NCI-H128 (cell line): Measurements from ENCODE around the gene SYT15B.
"Not testable (repeated sequence)": the region's sequence is repeated elsewhere in the genome, so short reads cannot be mapped to it uniquely, and the experiment has no call there.

ENCODE experiments used
- DNase-seq: peaks from one replicate; lab custom pipeline; 2025; ENCODE audit not compliant: unreplicated experiment; lab: John Stamatoyannopoulos, UW

SYT15B gene

GRCh38 chr10:47763554-47764175, at the start of gene SYT15B:
Gene SYT15B (minus strand): TSS chr10:47763592. CDS start chr10:47762640, 952 bp downstream.
- not testable (repeated sequence) for DNase-seq

DNA sequence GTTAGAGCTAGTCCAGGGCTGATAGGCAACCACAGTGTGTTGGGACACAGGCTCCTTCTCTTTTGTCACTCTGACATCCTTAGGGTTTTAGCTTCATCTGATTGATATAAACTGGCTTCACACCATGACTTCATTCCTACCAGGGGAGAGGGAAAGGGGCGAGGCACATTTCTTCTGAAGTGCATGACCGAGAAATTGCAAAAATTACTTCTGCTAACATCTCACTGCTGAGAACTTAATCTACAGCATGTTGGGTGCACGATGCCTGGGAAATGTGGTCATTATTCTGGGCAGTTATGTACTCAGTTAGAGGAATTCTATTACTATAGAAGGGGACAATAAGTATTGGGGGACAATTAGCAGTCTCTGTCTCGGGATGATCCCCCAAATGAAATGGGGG, 16.2 kb upstream of the SYT15B start:
- DNase-seq = not testable (repeated sequence)

DNA sequence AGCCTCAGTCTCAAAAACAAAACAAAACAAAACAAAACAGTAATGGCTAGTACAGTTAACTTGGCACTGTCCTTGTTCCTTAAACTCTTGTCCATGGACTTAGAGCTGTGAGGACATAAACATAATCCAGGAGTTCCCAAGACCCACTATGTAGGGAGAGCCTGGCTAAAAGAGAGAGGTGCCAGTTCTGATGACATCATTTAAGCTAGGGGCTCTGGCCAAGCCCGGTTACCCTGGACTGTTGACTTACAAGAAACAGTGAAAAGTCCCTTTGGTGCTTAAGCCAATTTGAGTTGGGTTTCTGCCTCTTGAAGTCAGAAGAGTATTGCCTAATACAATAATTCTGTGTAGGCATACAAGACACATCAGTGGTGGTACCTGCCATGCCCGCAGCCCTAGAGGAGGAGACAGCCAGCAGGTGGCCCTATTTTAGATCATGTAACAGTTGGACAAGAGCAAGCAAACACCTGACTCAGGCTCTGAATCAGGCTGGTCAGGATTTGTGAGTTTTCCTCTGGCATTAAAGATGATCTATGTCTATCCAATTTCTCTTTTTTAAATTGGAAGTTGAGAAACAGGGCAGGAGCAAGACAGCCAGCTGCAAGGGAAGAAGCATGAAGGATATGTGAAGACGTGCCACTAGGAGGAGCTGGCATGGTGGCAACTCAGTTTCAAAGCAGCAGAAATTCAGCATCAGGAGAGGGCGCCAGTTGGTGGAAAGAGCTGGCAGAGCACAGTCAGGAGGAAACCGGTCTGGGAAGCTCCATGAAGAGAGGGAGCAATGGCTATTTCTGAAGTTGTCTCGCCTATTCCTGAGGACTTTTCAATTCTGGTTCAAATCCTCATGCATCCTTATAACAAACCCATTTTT, 12.2 kb upstream of the SYT15B start:
- not testable (repeated sequence) for DNase-seq

DNA sequence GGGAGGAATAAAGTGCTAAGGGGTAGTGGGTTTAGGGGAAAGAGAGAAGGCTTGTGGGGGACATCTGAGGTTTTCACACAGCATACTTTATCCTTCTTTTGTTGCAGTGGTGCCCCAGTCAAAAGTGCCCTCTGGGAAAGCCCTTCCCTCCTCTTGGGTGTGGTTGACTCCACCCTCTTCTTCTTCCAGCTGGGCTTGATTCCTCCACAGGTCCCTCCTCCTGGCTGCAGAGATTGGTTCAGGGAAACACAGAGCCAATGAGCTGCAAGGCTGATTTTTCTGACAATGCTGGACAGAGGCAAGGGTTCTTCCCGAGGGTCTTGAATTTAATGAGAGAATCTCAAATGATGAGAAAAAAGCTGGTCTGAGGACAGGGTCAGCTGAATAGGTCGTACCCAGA, 7.4 kb upstream of the SYT15B start:
- DNase-seq = not testable (repeated sequence)

DNA sequence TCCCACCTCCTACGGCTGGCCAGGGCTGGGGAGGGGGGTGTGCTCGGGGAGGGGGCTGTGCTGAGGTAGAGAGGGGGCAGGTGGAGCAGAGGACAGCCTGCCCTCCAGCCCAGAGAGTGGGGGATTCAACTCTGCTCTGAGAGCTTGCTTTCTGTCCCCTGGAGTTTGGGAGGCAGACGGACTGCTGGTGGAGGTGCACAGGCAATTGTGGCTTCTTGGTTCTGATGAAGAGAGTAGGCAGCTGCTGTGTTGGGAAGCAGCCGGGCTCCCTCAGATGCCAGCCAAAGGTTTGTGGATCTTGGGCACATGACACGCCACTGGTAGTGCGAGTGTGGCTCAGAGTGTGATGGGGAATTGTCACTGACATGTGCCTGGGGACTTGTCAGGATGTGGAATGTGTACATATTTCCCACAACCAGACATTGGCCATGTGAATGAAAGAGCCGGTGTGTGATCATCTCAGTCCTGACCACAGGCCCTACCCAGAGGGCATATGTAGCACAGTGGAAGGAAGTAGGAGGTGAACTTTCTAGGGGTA, 5.3 kb upstream of the SYT15B start:
- DNase-seq = not testable (repeated sequence)

DNA sequence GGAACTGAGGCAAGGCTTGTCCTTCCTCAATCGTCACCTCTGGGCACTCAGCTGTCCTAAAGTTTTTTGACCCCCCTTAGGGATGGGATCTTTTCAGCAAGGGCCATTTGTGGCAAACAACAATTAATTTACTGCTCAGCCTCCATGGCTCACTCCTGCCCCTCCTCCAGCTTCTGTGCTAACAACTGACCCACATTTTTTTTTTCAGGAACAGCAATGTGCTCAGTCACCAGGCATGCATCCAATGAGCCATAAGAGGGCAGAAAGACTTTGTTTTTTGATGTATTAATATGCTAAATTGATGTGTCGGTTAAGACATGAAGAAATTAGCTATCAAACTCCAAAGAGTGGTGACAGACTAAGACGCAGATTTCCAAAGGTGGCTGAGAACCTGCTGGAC, 4.7 kb upstream of the SYT15B start:
- DNase-seq = not testable (repeated sequence)

DNA sequence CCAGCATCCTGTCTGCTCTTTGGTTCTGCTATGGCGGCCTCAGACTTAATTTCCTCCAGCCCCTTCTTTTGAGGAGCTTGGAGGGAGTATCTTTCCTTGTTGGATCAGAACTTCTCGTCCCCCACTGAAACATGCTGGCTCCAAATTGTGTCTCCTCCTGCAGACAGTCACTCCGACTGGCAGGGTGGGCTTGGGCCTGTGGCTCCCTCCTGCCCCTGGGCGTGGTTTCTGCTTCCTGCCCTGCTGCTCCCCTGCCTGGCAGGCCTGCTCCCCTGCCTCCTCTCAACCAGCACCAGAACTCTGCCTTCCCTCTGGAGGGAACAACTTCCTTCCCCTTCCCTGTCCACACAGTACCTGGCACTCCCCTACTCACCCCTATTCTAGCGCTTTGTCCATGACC, 3.8 kb upstream of the SYT15B start:
- DNase-seq = not testable (repeated sequence)

DNA sequence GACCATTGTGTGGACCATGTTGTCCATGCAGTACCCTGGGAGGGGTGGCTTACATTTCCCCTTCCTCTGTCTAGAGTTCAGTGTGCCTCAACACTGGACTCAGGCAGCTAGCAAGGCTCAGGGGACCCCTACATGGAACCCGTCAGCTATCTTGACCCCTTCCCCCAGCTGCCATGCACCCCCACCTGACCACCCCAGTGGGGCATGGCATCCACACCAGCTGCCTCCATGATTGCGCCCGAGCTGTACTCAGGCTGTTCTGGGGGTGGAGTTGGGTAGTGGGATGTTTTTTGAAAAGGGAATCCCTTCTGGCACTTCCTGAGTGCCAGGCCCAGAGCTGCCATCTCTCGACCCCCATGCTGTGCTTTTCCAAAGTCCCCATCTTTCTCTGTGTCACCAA, 1.8 kb upstream of the SYT15B start:
- not testable (repeated sequence) for DNase-seq

DNA sequence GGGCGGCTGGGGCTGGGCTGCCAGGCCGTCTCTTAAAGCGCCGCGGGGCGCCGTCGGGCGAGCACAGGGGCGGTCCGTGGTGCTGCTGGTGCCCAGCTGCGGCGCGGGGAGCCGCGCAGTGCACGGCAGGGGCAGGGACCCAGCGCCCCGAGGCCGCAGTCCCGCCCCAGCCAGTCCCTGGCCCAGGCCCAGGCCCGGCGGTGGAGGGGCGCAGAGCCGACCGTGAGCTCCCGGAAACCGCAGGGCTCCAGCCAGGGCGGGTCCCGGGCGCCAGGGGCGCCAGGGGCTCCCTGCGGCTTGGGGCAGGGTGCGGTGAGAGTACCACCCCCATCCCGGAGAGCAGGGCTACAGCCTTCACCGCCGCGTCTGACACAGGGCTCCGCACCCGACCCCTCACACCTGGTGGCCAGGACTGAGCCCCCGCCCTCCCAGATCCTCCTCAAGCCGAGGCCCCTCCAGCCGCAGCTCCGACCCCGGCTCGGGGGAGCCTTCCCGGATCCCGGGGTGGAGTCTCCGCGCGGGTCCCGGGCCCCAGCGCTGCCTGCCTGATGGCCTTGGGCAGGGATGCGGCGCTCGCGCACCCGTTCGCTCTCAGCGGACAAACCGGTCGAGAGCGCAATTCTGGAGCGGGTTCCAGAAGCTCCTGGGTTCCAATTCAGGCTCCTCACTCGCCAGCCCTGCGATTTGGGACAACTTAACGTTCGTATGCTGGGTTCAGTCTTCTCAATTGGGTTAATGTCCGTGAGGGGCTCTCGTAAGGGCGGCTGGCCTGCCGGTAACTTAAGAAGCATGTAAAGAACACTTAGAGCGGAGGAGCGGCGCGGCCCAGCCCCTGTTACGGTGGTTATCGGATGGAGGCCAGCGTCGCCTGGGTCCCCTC, 478 bp downstream of the SYT15B start:
- DNase-seq = not testable (repeated sequence)

DNA sequence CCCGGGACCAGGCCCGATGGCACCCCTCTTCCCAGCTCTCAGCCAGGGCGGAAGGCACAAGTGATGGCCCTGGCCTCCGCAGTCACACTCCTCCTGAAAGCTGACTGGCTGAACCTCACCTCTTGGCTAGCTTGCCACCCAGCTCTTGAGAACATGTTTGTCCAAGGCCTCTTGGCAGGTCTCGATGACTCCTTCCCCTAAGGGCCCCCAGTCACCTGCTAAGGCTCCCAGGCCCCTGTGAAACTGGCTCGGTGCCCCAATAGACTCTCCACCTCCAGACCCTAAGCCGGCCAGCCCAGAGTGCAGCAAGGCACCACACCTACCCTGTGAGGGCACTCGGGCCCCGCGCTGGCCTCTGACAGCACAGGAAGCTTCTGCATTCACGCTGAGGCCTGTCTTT, 4.5 kb downstream of the SYT15B start:
- not testable (repeated sequence) for DNase-seq

DNA sequence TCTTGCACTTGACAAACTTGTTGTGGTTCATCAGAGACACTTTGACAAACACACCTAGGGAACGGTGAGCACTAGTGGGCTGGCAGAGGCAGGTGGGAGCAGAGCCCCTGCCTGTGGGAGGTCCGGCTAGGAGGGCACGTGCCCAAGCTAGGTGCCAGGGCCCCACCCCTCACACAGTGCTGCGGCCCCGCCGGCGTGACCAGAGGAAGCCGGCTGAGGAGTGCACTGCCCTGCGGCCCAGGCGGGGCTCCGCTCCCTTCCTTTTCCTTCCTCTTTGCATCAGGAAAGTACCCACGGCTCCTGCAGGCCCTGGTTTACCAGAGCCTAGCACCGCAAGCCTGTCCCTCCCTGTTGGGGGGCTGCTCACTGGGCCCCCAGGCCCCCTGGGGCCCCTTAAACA, 7.2 kb downstream of the SYT15B start:
- DNase-seq = not testable (repeated sequence)

- not testable (repeated sequence) for DNase-seq
These were observed 9.5 kb downstream of the SYT15B start for GRCh38 chr10:47753871-47754270.

GRCh38 chr10:47753176-47753575, 10.2 kb downstream of the SYT15B start:
- not testable (repeated sequence) for DNase-seq

- not testable (repeated sequence) for DNase-seq
These were observed 11.6 kb downstream of the SYT15B start for GRCh38 chr10:47751821-47752220.

DNA sequence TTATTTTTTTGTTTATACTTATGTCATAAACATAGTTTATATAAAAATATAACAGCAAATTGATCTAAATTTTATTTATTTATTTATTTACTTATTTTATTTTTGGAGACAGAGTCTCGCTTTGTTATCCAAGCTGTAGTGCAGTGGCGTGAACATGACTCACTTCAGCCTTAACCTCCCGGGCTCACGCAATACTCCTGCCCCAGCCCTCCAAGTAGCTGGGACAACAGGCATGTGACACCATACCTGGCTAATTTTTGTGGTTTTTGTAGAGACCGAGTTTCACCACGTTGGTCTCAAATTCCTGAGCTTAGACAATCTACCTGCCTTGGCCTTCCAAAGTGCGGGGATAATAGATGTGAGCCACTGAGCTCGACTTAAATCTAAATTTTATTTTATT, 13.0 kb downstream of the SYT15B start:
- DNase-seq = not testable (repeated sequence)

DNA sequence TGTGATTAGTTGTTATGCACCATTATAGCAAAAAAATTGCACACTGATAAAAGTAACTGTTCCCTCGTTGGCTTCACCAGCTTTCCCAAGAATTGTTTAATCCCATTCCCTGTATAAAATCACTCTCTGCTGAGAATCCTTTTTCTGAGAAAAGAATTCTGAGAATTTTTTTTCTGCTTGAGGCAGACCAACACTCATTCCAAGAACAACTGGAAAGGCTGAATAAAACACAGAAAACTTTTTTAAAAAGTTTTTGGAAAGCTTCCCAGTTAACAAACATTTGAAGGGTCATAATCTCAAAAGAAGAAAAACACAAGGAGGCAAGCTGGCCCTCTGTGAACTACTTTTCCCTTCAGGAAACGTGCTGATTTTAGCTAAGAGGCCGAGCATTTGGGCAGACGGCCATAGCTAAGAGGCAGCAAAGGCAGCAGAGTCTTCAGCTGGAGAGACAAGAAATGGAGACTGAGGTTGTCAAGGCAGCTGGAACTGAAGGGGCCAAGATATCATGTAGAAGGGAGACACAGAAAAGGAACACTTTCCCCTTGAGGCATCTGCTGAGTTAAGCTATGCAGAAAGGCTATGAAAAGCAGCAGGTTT, 16.5 kb downstream of the SYT15B start:
- not testable (repeated sequence) for DNase-seq

DNA sequence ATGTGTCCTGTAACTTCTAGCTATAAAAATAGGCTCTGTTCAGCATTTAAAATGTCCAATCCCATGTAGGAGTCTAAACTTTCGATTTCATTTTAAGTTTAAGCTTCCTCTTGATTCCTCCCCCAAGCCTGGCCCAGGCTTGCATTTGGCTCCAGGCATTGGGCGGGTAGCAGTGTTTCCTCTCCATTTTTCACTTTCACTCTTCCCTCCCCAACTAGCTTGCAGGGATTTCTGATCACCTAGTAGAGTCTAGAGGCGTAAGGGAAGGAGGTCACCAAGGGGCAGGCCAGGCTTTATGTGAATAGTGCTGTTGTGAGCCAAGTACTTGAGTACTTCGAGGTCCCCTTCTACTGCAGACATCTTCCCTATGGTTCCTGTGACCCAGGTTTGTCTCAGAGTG, 18.5 kb downstream of the SYT15B start:
- DNase-seq = not testable (repeated sequence)

DNA sequence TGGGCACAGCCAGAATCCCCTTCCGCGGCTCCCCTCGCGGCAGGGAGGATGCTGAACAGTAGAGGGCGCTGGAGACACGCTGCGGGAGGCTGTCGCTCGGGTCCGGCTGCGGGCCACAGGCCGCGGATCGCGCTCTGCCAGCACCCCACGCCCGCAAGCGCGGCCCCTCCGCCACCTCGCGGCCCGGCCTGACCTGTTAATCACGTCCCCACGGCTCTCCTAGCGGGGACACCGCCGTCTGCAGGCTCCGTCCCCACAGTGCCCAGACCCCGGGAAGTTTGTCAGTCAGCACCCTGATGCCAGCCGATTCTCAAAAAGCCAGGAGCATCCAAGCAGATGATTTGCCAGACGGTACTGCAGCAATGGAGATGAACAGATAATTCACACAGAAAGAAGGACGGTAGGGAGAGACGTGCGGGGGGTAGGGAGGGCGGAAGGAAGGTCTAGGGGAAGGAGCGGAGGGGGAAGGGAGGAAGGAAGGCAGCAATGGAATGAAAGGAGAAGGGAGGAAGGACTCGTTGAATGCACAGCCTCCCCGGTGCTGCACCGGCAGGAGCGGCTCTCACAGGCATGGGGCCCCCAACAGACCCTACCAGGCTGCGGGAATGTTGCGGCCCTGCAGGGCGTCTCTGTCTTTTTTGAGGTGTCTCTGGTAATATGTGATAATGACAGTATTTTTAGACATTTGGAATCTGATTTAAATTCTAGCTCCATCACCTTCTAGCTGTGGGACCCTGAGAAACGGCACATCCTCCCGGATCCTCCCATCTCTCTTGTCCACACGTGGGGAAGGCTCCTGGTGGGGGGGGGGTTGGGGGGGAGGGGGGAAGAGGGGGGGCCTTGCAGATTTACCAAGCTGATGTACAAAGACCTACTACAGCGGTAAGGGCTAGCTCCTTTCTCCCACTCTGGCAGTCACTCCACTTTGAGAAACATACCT, 19.5 kb downstream of the SYT15B start:
- DNase-seq = not testable (repeated sequence)

DNA sequence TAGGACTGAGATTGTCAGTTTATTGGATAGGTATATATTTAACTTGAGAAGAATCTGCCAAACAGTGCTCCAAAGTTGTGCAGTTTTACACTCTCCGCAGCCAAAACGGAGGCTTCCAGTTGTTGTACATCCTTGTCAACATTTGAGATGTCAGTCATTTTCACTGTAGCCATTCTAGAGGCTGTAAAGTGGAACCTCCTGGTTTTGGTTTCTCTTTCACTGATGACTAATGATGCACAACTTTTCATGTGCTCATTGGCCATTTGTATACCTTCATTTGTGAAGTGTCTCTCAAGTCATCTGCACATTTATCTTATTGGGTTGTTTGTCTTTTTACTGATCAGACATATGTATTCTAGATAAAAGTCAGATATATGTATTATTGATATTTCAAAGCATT, 22.5 kb downstream of the SYT15B start:
- not testable (repeated sequence) for DNase-seq
